ENCODE data around the gene OPN3. TPM values are rescaled to one million over a fixed set of nuclear protein-coding genes. Genes with fewer than 3 reads are reported as not detected.

OPN3 gene
- polyA plus RNA-seq, 1 donor from 2014 or later: 2.7 TPM

- Histone ChIP-seq H3K9me3 (ENCODE audit: low read length) (no peaks in the 10 kb centered on the region), H3K9me2 (ENCODE audit: insufficient read depth, low read length) (no peaks in the 10 kb centered on the region), H3K36me3 (ENCODE audit: insufficient read depth, low read length) (no peaks in the 10 kb centered on the region), H3K27ac (ENCODE audit: low read length) (no peak overlapping the region), H2AFZ (ENCODE audit: low read depth, low read length) (no peak overlapping the region), H3F3A (ENCODE audit: insufficient read depth, low read length, poor library complexity, severe bottlenecking) (no peaks in the 10 kb centered on the region), H3K9ac (ENCODE audit: low read length) (no peak overlapping the region), H4K20me1 (ENCODE audit: insufficient read depth) (no peaks in the 10 kb centered on the region), H3K4me2 (ENCODE audit: low read length) (no peak overlapping the region), H3K79me2 (replicated peaks; ENCODE audit: insufficient read depth, low read length) (no peaks in the 10 kb centered on the region), H3K4me3 (ENCODE audit: low read length) (no peak overlapping the region), H3K27me3 (ENCODE audit: insufficient read depth, low read depth, low read length) (no peaks in the 10 kb centered on the region)
- TF ChIP-seq SMC3 (conservative IDR thresholded peaks at IDR 0.05; ENCODE audit: poor library complexity): no peak
- TF ChIP-seq TAF1 (IDR thresholded peaks at IDR 0.05; ENCODE audit: low read depth): no peak
- no peak for TF ChIP-seq EZH2 (IDR thresholded peaks at IDR 0.05; ENCODE audit: borderline replicate concordance, insufficient read depth, low read length, poor library complexity, severe bottlenecking)
- no peak for TF ChIP-seq CTCF (IDR thresholded peaks at IDR 0.05; ENCODE audit: poor library complexity, severe bottlenecking)
- TF ChIP-seq RAD21 (conservative IDR thresholded peaks at IDR 0.05): no peak
- no peak for TF ChIP-seq REST (IDR thresholded peaks at IDR 0.05; ENCODE audit: borderline replicate concordance)
- TF ChIP-seq MXI1 (conservative IDR thresholded peaks at IDR 0.05; ENCODE audit: poor library complexity, severe bottlenecking): no peak
- no peak for TF ChIP-seq POLR2AphosphoS5 (IDR thresholded peaks at IDR 0.05)
- TF ChIP-seq EP300 (conservative IDR thresholded peaks at IDR 0.05; ENCODE audit: poor library complexity, severe bottlenecking): no peak
Observed at GRCh38 chr1:241648159-241648558, 8.0 kb upstream of the OPN3 start.

DNA sequence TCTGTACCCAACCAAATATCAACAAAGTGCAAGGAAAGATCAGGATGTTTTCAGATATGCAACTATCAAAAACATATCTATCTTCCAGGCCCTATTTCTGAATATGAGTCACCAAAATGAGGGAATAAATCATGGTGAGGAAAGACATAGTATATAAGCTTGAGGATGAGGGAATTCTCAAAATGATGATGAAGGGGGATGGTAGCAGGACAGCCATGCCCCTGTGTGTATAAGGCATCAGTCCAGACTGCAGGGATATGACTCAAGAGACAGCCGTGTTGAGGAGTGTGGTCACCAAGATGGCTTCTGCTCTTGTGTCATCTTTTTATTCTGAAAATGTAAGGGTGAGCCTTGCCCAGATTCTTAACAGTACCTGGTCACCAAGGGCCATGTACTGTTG is 7.5 kb upstream of the OPN3 start:
- H4K20me1 ChIP-seq (ENCODE audit: insufficient read depth): no peaks in the 10 kb centered on the region
- H3K9ac ChIP-seq (ENCODE audit: low read length): no peak overlapping the region
- H3K36me3 ChIP-seq (ENCODE audit: insufficient read depth, low read length): no peaks in the 10 kb centered on the region
- no peak overlapping the region for H2AFZ ChIP-seq (ENCODE audit: low read depth, low read length)
- no peaks in the 10 kb centered on the region for H3K79me2 ChIP-seq (replicated peaks; ENCODE audit: insufficient read depth, low read length)
- H3K9me3 ChIP-seq (ENCODE audit: low read length): no peaks in the 10 kb centered on the region
- no peak overlapping the region for H3K4me2 ChIP-seq (ENCODE audit: low read length)
- H3F3A ChIP-seq (ENCODE audit: insufficient read depth, low read length, poor library complexity, severe bottlenecking): no peaks in the 10 kb centered on the region
- no peak overlapping the region for H3K27ac ChIP-seq (ENCODE audit: low read length)
- no peaks in the 10 kb centered on the region for H3K9me2 ChIP-seq (ENCODE audit: insufficient read depth, low read length)
- no peak overlapping the region for H3K4me3 ChIP-seq (ENCODE audit: low read length)
- TF ChIP-seq REST (IDR thresholded peaks at IDR 0.05; ENCODE audit: borderline replicate concordance) (no peak), RAD21 (conservative IDR thresholded peaks at IDR 0.05) (no peak)
- no peaks in the 10 kb centered on the region for H3K27me3 ChIP-seq (ENCODE audit: insufficient read depth, low read depth, low read length)

Measured in neural cell (in vitro differentiated cells).